IMR-90 (cell line): Measurements from ENCODE around the gene SLC4A1AP.

ENCODE experiments used
- CEBPB ChIP-seq: IDR thresholded peaks from 2 replicates; pipeline ENCODE4 v1.6.1; 2012; ENCODE audit warnings: low read depth, low read length, improper control_type of control experiment
- CTCF ChIP-seq: conservative IDR thresholded peaks from 2 replicates; pipeline ENCODE4 v1.5.1; 2012; ENCODE audit warnings: mild to moderate bottlenecking, low read depth, low read length, improper control_type of control experiment
- RCOR1 ChIP-seq: IDR thresholded peaks from 2 replicates; pipeline ENCODE4 v1.6.1; 2012; ENCODE audit warnings: mild to moderate bottlenecking, low read length, improper control_type of control experiment; ENCODE audit not compliant: insufficient replicate concordance
- RFX5 ChIP-seq: IDR thresholded peaks from 2 replicates; pipeline ENCODE4 v1.8.0; 2012; ENCODE audit warnings: low read depth, mild to moderate bottlenecking, low read length, moderate library complexity

GRCh38 chr2:27709960-27710575 is 46.4 kb downstream of the SLC4A1AP start:
- TF ChIP-seq CEBPB = no peak
- no peak for TF ChIP-seq RCOR1
- no peak for TF ChIP-seq CTCF
- no peak for TF ChIP-seq RFX5
